AG04449 (cell line): ENCODE data around the gene PSMA5.

ENCODE experiments used
- CTCF ChIA-PET: fragments of 350-600 bp; formaldehyde crosslinking; extraction: SDS; loops from one replicate; lab custom pipeline; 2021; ENCODE audit warnings: antibody characterized with exemption; lab: Yijun Ruan, JAX
- POLR2A ChIA-PET: fragments of 400-600, 350-600 bp; formaldehyde crosslinking; extraction: SDS; loops from one replicate; lab custom pipeline; 2020; ENCODE audit warnings: antibody characterized with exemption, inconsistent platforms; lab: Yijun Ruan, JAX
- DNase-seq: peaks from one replicate; pipeline ENCODE4 v3.0.0-alpha.2; 2010; ENCODE audit warnings: low read depth, low spot score
- H3K4me3 ChIP-seq: 2 replicates; pipeline ENCODE4 v1.5.1; 2011; ENCODE audit warnings: low read depth, mild to moderate bottlenecking, control low read depth, low read length
- CTCF ChIP-seq: IDR thresholded peaks from one replicate; pipeline ENCODE4 v1.5.1; 2011; ENCODE audit warnings: mild to moderate bottlenecking, moderate library complexity, low read length, control low read depth, inconsistent platforms; ENCODE audit not compliant: insufficient read depth; ENCODE audit errors: missing control alignments

The PSMA5 gene

GRCh38 chr1:109369167-109369746 is 57.0 kb downstream of the PSMA5 start:
- ChIA-PET POLR2A (interaction anchor here (1.7 to 2.4 kb wide), 2 partner anchors 10 to 29 kb away, joined by 7 to 13 read pairs; partner anchors contain the start of gene SORT1), CTCF (interaction anchor here (0.6 to 1.7 kb wide), 3 partner anchors 10 to 30 kb away, joined by 3 read pairs; no protein-coding TSS in a partner anchor)
- no peak overlapping the region for H3K4me3 ChIP-seq
- TF ChIP-seq CTCF: no peak
- no peak for DNase-seq

GRCh38 chr1:109368464-109368863 is 57.8 kb downstream of the PSMA5 start:
- TF ChIP-seq CTCF: peak; percentile 5
- no peak for DNase-seq
- CTCF ChIA-PET: interaction anchor here (1.5 kb wide), 1 partner anchor 31 kb away, joined by 3 read pairs; no protein-coding TSS in a partner anchor
- H3K4me3 ChIP-seq: no peak overlapping the region
- POLR2A ChIA-PET: no interaction called here

GRCh38 chr1:109367626-109368025 is 58.6 kb downstream of the PSMA5 start:
- no peak for TF ChIP-seq CTCF
- no peak overlapping the region for H3K4me3 ChIP-seq
- ChIA-PET POLR2A (no interaction called here), CTCF (interaction anchor here (0.9 kb wide), 1 partner anchor 90 kb away, joined by 3 read pairs; no protein-coding TSS in a partner anchor)
- DNase-seq: no peak

- POLR2A ChIA-PET: no interaction called here
- TF ChIP-seq CTCF: no peak
- DNase-seq: no peak
- CTCF ChIA-PET: interaction anchor here (1.1 kb wide), 1 partner anchor 9 kb away, joined by 5 read pairs; no protein-coding TSS in a partner anchor
- H3K4me3 ChIP-seq: no peak overlapping the region
These were observed 60.5 kb downstream of the PSMA5 start for GRCh38 chr1:109365642-109366204.

GRCh38 chr1:109361649-109362048 is 64.6 kb downstream of the PSMA5 start:
- ChIA-PET POLR2A (interaction anchor here (0.8 kb wide), 1 partner anchor 28 kb away, joined by 3 read pairs; no protein-coding TSS in a partner anchor), CTCF (no interaction called here)
- no peak for TF ChIP-seq CTCF
- DNase-seq: no peak
- H3K4me3 ChIP-seq: no peak overlapping the region

- TF ChIP-seq CTCF: no peak
- H3K4me3 ChIP-seq: no peak overlapping the region
- no peak for DNase-seq
- POLR2A ChIA-PET: interaction anchor here (0.8 kb wide), 1 partner anchor 29 kb away, joined by 3 read pairs; no protein-coding TSS in a partner anchor
- CTCF ChIA-PET: interaction anchor here (1.2 kb wide), 1 partner anchor 38 kb away, joined by 7 read pairs; no protein-coding TSS in a partner anchor
These were observed 65.2 kb downstream of the PSMA5 start for GRCh38 chr1:109361069-109361468.
